Stimulated activated CD8-positive, alpha-beta memory T cell treated with anti-CD3 and anti-CD28 coated beads, Interleukin-4, amount 100 ng/mL, for 1 hour (primary cell): ENCODE data around the gene CACNA1F.
A peak's percentile ranks its signal among the peaks of the same experiment; 100 is the strongest.

ENCODE experiments used
- DNase-seq, 2 donors: peaks; one replicate each; pipeline ENCODE4 v3.0.0-alpha.2; 2020; ENCODE audit warnings: low read depth in 2 of 2, low spot score in 1 of 2

CACNA1F gene

DNA sequence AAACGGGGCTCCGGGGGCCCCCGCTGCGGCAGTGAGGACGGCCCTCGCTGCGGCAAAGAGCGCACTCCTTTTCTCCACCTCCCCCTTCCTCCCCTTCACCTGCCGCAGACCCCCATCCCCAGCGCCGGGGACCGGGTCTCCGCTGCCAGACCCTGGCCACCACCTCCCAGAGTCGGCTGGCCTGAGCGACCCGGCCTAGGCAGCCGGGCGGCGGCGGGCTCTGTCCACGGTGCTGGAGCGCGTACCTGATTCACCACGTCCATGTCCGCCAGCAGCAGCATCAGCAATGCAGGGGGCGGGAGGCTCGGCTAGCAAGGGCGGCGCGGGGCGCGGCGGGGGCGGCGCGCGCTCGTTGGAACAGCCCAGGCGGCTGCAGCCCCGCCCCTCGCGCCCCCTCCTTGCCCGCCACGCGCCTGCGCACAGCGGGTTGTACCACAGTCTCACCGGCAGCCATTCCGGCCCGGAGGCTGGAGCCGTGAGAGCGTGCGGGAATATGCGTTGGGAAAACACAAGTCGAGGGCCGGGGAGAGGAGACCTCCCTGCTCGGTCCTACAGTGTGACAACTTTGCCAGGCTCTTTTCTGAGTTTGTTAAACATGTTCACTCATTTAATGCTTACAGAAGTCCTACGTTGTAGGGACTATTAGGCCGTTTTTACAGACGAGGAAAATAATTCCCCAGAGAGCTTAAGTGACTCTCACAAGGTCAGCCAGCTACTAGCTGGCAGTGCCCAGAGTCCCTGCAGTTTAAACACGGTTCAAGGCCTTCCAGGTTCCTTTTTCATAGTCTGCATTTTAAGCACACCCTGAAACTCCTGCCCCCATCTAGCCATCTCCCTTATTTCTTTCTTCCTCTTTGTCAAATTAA lies 33.0 kb downstream of the CACNA1F start, which contains the start of gene SYP:
TSS of gene SYP (minus strand) at position 288 of the 866 bp plus-strand sequence. CDS start at position 281, 7 bp downstream.
- peak; percentile 66 to 76 for DNase-seq

DNA sequence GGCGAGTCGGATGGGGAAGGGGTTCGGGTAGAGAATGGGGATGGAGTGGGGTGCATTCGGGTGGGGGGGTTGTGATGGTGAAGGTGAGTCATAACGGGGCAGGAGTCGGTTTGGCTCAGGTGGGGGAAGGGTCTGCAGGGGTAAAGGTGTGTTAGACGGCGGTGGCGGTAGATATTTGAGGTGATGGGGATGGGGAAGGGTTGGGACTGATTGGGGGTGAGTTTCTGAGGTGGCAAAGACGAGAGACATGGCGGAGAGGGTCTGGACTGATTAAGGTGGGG lies 33.9 kb downstream of the CACNA1F start:
- no peak for DNase-seq

GRCh38 chrX:49198540-49199314 lies 34.4 kb downstream of the CACNA1F start:
- no peak for DNase-seq

- DNase-seq, result no peak
These were observed 35.5 kb downstream of the CACNA1F start for GRCh38 chrX:49197543-49198087.

DNA sequence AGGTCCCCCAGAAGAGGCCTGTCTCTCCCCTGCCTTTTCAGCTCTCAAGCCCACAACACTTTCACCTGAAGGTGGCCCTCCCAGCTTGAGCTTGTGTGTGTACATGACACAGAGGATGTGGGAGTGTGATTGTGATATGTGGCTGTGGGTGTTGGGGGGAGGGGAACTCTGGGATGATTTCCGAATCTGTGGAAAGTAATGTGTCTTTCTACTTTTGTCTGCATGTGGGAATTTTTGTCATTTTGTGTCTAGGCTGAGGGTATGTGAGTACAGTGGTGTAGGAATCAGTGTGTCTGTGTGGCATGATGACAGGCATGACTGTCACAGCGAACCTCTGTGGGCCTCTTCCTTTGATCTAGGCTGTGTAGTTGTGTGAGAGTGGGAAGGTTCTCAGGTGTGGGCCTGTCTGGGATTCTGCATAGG lies 39.6 kb downstream of the CACNA1F start:
- DNase-seq, result no peak

DNA sequence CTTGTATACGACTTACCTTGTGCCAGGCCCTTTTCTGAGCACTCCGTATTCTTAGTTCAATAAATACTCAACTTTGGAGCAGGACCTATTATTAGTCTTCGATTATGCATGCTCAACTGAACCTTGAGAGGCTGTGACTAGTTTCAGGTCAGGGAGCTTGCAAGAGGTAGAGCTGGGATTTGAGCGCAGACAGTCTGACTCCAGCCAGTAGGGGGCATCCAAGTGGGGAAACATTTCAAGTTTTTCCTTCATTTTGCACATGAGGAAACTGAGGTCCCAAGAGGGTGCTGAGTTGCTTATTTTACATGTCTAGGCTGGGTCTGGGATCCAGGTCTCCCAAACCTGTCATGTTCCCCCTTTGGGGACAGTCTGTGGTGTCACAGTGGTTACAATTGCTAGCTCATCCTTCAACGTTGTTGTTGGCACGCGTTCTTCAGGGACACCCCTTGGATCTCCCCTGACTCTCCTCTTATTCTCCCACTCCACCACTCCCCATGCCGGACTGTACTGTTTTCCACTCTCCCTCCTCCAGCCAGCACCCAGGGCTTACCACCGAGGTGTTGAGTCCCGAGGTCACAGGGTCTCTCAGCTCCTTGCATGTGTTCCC lies 40.3 kb downstream of the CACNA1F start:
- no peak for DNase-seq

- no peak for DNase-seq
These were observed 41.5 kb downstream of the CACNA1F start for GRCh38 chrX:49191574-49192011.

DNA sequence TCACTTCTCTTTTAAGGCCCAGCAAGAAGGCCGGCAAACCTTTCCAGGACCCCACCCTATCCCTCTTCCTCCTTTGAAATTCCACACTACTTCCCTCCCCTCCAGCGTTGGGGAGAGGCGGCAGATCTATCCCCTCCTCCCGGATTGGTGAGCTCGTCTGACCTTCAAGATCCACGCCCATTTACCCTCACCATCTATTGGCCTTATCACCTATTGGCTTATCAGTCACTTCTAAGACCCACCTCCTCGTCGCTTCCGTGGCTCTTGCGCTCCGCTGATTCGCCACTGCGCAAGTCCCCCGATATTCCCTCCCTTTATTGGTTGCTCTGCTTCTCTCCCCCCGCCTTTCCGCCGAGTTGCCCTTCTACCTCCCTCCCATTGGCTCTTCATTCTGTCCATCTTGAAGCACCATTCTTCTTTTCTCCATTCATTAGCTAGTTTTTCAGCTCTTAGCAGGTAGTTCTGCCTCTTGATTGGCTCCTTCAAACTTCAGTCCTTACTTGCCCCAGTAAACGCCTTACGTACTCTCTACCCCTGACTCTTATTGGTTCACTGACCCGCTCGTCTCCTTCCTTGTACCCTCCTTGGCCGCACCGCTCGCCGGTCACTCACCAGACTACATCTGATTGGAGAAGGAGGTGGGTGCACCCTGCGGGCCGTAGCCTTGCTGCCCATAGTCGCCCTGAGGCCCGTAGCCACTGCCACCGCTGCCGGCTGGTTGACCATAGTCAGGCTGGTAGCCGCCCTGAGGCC lies 42.1 kb downstream of the CACNA1F start:
- DNase-seq, result peak; percentile 44 to 68

GRCh38 chrX:49189606-49190005 lies 43.5 kb downstream of the CACNA1F start:
- no peak for DNase-seq

GRCh38 chrX:49188468-49189076 lies 44.6 kb downstream of the CACNA1F start:
- DNase-seq, result no peak

DNA sequence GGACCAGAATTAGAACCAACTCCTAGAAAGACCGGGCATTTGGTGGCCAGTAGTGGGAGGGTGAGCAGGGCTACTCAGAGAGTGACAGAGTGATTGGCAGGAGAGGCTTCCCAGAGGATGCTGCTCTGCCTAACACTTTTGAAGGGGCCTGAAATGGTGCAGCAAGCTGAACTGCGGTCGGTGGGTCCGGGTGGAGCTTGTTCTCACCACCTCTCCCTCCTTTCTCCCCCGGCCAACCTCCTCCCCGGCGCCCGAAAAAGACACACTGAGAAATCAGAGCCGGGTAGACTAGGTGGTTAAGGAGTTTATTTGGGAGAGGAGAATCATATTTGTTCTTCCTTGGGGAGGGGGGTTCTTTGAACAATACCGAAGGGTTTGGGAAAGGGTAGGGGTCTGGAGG lies 45.6 kb downstream of the CACNA1F start:
- no peak for DNase-seq

- DNase-seq, result no peak
These were observed 46.1 kb downstream of the CACNA1F start for GRCh38 chrX:49187028-49187394.

GRCh38 chrX:49186125-49187027 lies 46.8 kb downstream of the CACNA1F start, which contains the start of gene PRICKLE3:
Gene PRICKLE3 (minus strand): TSS chrX:49186373. CDS start chrX:49186297, 76 bp downstream.
- DNase-seq, result no peak

DNA sequence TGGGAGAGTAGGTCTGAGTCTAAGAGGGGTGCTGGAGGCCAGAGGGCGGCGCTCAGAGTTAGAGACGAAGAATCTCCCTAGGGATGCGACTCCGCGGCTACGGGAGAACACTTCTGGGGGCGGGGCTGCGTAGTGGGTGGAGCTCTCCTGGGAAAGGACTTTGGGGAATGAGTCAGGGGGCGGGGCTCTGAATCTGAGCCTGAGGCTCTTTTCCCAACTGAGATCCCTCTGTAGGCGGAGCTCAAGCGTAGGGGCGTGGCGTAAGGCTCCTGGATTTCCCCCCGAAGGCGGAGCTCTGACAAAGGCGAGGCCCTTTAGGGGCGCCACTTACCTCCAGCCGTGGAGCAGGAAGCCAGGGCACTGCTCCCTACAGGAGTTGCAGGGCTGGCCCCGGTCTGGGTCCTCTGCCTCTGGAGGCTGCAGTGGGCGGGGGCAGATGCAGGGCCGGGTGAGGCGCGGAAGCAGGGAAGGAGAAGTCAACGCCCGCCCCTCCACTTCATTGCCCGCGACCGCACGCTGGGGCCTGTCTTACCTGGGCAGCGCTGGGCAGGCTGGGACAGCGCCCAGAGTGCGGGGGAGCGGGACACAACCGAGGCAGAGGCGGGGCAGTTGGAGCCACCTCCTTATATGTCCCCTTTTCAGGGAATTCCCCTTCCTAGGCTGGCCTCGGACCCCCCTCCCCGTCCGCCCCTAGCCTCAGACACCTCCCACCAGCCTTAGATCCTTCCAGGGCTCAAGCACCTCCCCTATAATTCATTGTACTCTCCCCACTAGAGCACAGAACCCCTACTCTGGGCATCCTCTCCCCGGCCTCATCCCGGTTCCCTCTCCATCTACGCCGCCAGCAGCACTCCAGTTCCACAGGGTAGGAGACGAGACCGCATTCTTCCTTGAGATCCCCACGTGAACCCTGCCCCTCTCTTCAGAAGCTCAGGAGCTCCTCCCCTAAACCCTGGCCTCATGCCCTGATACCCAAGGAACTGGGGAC lies 48.6 kb downstream of the CACNA1F start:
- DNase-seq, result no peak

DNA sequence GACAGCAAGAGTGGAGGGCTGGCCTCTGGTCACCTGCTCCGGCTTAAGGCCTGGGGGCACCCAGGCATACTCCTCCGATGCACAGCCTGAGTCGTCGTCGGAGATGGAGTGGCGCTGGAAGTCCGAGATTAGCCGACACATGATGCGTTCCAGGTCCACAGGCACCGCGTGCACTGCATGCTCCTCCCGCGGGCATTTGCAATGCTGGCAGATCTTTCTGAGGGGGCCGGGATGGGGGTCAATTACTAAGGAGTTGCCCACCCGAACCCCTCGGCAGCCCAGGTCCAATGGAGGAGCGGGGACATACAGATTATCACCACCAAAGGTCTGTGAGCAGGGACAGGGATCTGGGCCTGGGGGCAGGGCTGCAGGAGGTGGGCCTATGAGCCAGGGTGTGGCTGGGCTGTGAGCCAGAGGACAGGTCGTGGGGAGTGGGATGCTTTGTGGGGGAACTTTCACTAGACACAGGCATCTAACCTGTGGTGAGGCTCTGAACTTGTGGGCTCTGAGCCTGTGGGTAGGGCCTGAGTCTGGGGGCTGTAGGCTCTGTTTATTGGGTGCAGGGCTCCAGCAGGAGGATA lies 49.3 kb downstream of the CACNA1F start:
- DNase-seq, result no peak

- no peak for DNase-seq
These were observed 53.8 kb downstream of the CACNA1F start for GRCh38 chrX:49179358-49179757.

DNA sequence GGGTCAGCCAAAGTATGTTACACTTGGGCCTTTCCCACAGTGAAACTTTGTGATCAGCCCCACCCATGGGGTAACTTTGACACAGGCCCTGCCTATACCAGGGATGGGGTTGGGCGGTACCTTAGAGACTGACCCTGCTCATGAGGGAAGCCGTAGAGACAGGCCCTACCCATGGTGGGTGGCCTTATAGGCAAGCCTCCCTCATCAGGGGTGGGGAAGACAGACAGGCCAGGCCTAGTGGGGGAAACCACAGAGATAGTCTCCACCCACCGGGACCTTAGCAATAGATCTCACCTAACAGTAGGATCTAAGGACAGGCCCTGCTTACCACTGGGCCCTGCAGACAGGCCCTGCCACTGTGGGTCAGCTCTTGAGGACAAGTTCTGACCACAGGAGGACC lies 54.6 kb downstream of the CACNA1F start:
- no peak for DNase-seq
